HG03354 (cell line): ENCODE results near the gene ELOVL5.
A peak's percentile ranks its signal among the peaks of the same experiment; 100 is the strongest.

Experiments used
- ATAC-seq: cut with Tn5 transposase; IDR thresholded peaks from one replicate; pipeline ENCODE4 v1.9.1; 2021; ENCODE audit warnings: mild to moderate bottlenecking; ENCODE audit not compliant: unreplicated experiment, poor library complexity, severe bottlenecking

ELOVL5 gene

DNA sequence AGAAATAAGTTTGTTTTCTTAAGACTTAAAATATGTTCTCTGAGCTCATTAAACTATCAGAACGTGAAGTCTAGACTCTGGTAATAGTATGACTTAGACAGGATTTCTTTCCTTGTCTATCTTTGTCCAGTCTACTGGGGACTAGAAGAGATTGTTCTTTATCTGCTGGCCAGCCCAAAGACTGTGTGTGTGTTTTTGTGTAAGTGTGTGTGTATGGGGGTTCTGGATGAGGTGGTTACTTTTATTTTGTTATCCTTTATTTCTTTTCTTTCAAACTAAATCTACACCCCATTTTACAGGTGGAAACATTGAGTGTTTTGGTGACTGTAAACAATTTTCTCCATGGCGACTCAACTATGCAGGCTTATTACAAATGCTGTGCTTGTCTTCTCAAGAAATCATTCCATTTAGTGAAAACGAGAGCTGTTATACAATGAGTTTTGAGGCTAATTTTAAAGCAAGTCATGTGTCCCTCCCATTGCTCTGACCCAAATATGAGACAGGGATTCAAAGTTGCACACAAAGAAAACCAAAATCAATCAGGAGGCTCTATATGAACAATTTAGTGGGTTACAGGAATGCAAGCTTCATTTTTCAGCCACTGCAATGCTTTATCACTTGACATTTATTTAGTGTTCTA is 97.6 kb downstream of the ELOVL5 start:
- ATAC-seq: no peak

GRCh38 chr6:53250176-53251032 is 98.3 kb downstream of the ELOVL5 start:
- ATAC-seq: no peak

DNA sequence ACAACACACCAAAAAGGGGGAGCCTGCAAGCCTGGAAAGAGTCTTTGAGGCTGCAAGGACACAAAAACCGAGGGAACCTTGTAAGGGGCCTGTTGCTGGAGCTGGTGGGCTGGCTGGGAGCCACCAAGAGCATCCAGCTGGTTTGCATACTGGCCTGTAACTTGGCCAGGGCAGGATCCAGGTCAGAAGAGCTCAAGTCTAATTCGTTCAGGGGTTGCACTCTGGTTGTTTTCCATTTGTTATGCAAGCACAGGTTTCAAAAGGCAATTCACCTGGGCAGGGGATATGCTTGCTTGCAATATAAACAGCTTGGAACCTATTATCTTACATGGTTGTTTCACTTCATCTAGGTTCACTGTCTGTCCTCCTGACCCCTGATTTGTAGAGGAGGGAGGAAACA is 101.8 kb downstream of the ELOVL5 start:
- ATAC-seq: no peak

- ATAC-seq: peak; percentile 85
Observed at GRCh38 chr6:53244958-53245357, 103.8 kb downstream of the ELOVL5 start.

- ATAC-seq: no peak
Observed at GRCh38 chr6:53244399-53244931, 104.3 kb downstream of the ELOVL5 start.

DNA sequence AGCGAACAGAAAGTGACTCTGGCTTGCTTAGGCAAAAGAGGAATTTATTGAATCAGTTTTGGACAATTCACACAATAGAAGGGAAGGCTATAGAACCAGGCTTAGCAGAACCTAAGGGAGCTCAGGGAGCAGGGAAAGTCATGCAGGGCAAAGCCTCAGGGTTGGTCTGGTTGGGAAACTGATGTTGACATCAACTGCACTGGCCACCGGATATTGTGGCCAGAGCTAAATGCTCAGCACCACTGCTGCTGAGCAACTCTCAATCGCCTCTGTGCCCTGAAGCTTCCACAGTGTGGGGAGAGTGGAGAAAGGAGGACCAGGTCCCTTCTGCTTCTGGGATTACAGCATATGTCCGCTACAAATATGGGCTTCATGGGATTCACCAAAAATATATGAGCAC is 106.8 kb downstream of the ELOVL5 start:
- ATAC-seq: no peak

- no peak for ATAC-seq
Observed at GRCh38 chr6:53240761-53241160, 108.0 kb downstream of the ELOVL5 start.

DNA sequence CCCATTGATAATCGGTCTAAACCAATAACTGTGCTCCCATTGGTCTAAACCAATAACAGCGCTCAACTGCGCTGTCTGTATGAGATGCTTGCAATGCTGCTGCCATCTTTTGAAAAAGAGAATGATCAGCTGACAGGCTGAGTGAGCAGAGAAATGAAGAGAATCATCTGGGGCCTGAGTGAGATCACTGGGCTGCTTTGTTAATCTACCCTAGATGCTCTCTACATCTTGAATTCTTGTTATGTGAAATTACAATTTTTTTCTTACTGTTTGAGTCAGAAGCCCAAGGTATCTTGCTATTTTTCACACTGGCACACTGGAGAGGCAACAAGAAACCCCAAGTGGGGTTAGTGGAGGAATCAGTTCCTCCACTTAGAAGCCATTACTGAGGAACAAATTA is 108.6 kb downstream of the ELOVL5 start:
- no peak for ATAC-seq

- ATAC-seq: peak; percentile 81
Observed at GRCh38 chr6:53239526-53239925, 109.2 kb downstream of the ELOVL5 start.

- no peak for ATAC-seq
Observed at GRCh38 chr6:53238311-53238710, 110.4 kb downstream of the ELOVL5 start.

DNA sequence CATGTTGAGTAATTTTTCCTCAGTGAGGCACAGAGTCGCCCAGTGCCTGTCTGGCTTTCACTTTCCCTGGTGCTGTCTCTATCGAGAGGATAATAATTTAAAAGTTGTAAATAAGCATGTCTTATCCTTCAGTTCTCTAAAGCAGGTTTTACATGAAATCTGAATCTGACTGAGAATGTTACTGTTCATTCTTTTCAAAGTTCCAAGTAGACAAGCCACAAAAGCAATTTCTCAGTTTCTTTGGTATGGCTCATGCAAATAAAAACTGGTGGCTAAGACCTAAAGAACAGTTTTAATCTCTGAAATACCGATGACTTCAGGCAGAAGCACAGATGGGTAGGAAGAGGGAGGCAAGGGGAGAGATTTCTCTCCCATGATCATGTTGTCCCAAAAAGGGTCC is 112.5 kb downstream of the ELOVL5 start:
- peak; percentile 39 for ATAC-seq

- no peak for ATAC-seq
Observed at GRCh38 chr6:53235508-53235907, 113.2 kb downstream of the ELOVL5 start.

DNA sequence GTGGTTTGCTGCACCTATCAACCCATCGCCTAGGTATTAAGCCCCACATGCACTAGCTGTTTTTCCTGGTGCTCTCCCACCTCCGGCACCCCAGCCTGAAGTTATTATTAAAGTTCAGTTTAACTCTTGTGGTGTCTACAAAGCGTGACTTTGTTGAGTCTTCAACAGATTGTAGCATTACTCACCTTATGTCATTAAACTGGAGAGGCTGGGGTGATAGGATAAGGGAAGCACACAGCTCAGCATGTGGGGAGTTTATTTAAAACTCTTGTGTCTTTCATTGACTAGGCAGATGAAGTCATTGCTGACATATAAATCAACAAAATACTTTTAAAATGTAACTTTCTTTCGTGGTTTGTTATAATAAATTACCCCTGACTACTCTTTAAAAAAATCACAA is 115.4 kb downstream of the ELOVL5 start:
- no peak for ATAC-seq

- no peak for ATAC-seq
Observed at GRCh38 chr6:53230775-53231467, 117.8 kb downstream of the ELOVL5 start.

DNA sequence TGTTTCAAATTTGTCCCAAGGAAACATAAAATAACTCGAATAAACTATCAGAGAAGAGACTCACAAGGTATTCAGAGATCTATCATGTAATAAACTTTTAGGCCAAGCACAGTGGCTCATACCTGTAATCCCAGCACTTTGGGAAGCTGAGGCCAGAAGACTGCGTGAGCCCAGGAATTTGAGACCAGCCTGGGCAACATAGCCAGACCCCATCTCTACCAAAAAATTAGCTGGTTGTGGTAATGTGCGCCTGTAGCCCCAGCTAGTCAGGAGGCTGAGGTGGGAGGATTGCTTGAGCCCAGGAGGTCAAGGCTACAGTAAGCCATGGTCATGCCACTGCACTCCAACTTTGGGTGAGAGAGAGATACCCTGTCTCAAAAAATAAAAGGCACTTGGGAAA is 120.9 kb downstream of the ELOVL5 start:
- no peak for ATAC-seq

DNA sequence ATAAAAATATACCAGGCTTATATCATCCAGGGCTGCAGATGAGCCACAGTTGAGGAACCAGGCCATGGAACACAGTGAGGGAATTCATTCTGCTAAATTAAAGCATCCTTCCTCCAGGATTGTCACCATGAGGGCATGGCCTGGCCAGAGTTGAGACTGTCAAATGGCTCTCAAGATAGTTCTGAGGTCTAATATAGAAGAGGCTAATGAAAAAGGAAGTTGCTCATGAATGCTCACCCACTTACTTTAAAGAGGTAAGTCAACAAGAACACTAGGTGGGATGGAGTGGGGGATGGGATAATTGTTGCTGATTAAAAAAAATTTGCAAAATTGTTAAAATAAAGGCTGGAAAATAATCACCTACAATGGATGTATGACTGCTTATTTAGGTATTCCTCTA is 128.1 kb downstream of the ELOVL5 start:
- ATAC-seq: no peak
